Measurements from ENCODE around the gene KIAA0232. TPM values are rescaled to one million over a fixed set of nuclear protein-coding genes. Genes with fewer than 3 reads are reported as not detected.

KIAA0232 gene
- total RNA-seq, 1 experiment from 2014 or later, result 28.5 TPM

GRCh38 chr4:6782846-6783110 lies 251 bp downstream of the KIAA0232 start:
- Histone ChIP-seq H3K27me3 (ENCODE audit: insufficient read depth, low read length) (no peaks in the 10 kb centered on the region), H3K4me2 (ENCODE audit: insufficient read depth, insufficient read length, low read length) (no peak overlapping the region), H2BK5ac (ENCODE audit: insufficient read length, low read length) (no peak overlapping the region), H2BK15ac (ENCODE audit: low read depth, low read length) (no peak overlapping the region; the same call in 1 of the 2 replicates), H3K27ac (ENCODE audit: insufficient read length, low read depth, low read length) (no peak overlapping the region), H3K56ac (ENCODE audit: insufficient read length, low read depth, low read length) (no peak overlapping the region), H3K18ac (ENCODE audit: insufficient read length, low read depth, low read length) (no peak overlapping the region), H4K5ac (ENCODE audit: insufficient read length, low read depth, low read length) (no peak overlapping the region), H2BK12ac (ENCODE audit: insufficient read length, low read depth, low read length) (no peak overlapping the region), H3K9me3 (ENCODE audit: control insufficient read depth, low read depth, low read length) (no peaks in the 10 kb centered on the region), H3K14ac (ENCODE audit: insufficient read depth, low read length) (no peak overlapping the region), H3K23me2 (ENCODE audit: insufficient read length, low read depth, low read length, poor library complexity, severe bottlenecking) (peaks cover 3% of the 10 kb centered on the region), H3K4me1 (ENCODE audit: insufficient read depth, low read length) (0 out of 2 replicates have a peak, but pooled peaks cover 3% of the 10 kb centered on the region), H2BK20ac (ENCODE audit: low read depth, low read length, poor library complexity, severe bottlenecking) (no peak overlapping the region), H2AFZ (ENCODE audit: low read length) (no peak overlapping the region), H2AK5ac (ENCODE audit: insufficient read length, low read length) (no peak overlapping the region), H4K8ac (replicated peaks; ENCODE audit: insufficient read length, low read depth, low read length) (no peak overlapping the region), H4K20me1 (ENCODE audit: control insufficient read depth, insufficient read depth, insufficient read length) (no peaks in the 10 kb centered on the region), H3K9ac (ENCODE audit: extremely low read depth, insufficient read length, low read length) (no peak overlapping the region), H2BK120ac (ENCODE audit: low read depth, low read length, poor library complexity, severe bottlenecking) (no peak overlapping the region), H3K79me2 (ENCODE audit: insufficient read depth, low read length) (peaks cover 9% of the 10 kb centered on the region; the same call in 1 of the 2 replicates), H3K79me1 (ENCODE audit: insufficient read depth, low read depth, low read length, poor library complexity, severe bottlenecking) (peaks cover 2% of the 10 kb centered on the region), H4K91ac (ENCODE audit: insufficient read length, low read depth, low read length) (no peak overlapping the region), H3K4ac (ENCODE audit: low read depth, low read length) (no peak overlapping the region), H3K23ac (ENCODE audit: insufficient read length, low read depth, low read length) (no peak overlapping the region), H3T11ph (ENCODE audit: low read length) (no peak overlapping the region)
- peaks cover 47 to 59% of the 10 kb centered on the region in 2 experiments for H3K4me1 Mint-ChIP-seq
- no peak for DNase-seq
- H3K27ac Mint-ChIP-seq, result no peak overlapping the region
- peaks cover 23% of the 10 kb centered on the region for H3K27me3 Mint-ChIP-seq (ENCODE audit: low read depth)
- no peak for TF ChIP-seq CTCF (conservative IDR thresholded peaks at IDR 0.05)
- no peaks in the 10 kb centered on the region; a peak in 1 of 5 replicates for H3K9me3 Mint-ChIP-seq
- H3K36me3 Mint-ChIP-seq (ENCODE audit: insufficient read depth in 1 of 3, low read depth in 3 of 3), result peaks cover 2 to 6% (median 4%) of the 10 kb centered on the region in 3 experiments; a peak in 3 of 7 replicates
- peak overlapping the region in 1 of 2 experiments; percentile 78; a peak in 2 of 5 replicates for H3K4me3 Mint-ChIP-seq
- WGBS (ENCODE audit: extremely low coverage, insufficient read length, low lambda C conversion rate), result no CpG with 5 or more reads among the region's 34 CpGs

Data from H9 (cell line).